ENCODE data around the gene NIN. TPM values are rescaled to one million over a fixed set of nuclear protein-coding genes. Genes with fewer than 3 reads are reported as not detected.
A peak's percentile ranks its signal among the peaks of the same experiment; 100 is the strongest.

NIN gene
- total RNA-seq, 1 experiment from 2014 or later: 37.1 TPM

GRCh38 chr14:50862036-50862570, 31.1 kb upstream of the NIN start:
- Histone ChIP-seq H3K36me3 (ENCODE audit: control insufficient read depth, insufficient read depth, low read length) (no peaks in the 10 kb centered on the region), H3K4me3 (ENCODE audit: low read depth in 2 of 2, low read length in 2 of 2) (no peak overlapping the region), H3K4me1 (ENCODE audit: control insufficient read depth, insufficient read depth, low read length) (no peaks in the 10 kb centered on the region; the same call in 1 of the 2 replicates), H3K9me3 (ENCODE audit: control insufficient read depth, insufficient read depth, low read depth, low read length) (no peaks in the 10 kb centered on the region), H3K27ac (ENCODE audit: low read length) (no peak overlapping the region), H3K27me3 (ENCODE audit: control insufficient read depth, insufficient read depth, low read length) (peaks cover 8% of the 10 kb centered on the region)
- no peak for TF ChIP-seq POLR2AphosphoS5 (IDR thresholded peaks at IDR 0.05; ENCODE audit: low read depth, low read length)
- no peak for TF ChIP-seq TCF7L2 (IDR thresholded peaks at IDR 0.05; ENCODE audit: low read depth, low read length)
- no peak for TF ChIP-seq SIN3A (IDR thresholded peaks at IDR 0.05; ENCODE audit: borderline replicate concordance, insufficient read depth, low read depth, low read length)
- TF ChIP-seq, protein P1, sequence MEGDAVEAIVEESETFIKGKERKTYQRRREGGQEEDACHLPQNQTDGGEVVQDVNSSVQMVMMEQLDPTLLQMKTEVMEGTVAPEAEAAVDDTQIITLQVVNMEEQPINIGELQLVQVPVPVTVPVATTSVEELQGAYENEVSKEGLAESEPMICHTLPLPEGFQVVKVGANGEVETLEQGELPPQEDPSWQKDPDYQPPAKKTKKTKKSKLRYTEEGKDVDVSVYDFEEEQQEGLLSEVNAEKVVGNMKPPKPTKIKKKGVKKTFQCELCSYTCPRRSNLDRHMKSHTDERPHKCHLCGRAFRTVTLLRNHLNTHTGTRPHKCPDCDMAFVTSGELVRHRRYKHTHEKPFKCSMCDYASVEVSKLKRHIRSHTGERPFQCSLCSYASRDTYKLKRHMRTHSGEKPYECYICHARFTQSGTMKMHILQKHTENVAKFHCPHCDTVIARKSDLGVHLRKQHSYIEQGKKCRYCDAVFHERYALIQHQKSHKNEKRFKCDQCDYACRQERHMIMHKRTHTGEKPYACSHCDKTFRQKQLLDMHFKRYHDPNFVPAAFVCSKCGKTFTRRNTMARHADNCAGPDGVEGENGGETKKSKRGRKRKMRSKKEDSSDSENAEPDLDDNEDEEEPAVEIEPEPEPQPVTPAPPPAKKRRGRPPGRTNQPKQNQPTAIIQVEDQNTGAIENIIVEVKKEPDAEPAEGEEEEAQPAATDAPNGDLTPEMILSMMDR (IDR thresholded peaks at IDR 0.05): no peak
- TF ChIP-seq REST (IDR thresholded peaks at IDR 0.05; ENCODE audit: insufficient read depth in 1 of 2, low read depth in 2 of 2, low read length in 1 of 2): no peak
- DNase-seq (ENCODE audit: low read depth, low spot score): no peak
- no peak for ATAC-seq
- no TSS peak for BruUV-seq (replicated peaks)
- intact Hi-C loops (cut with micrococcal nuclease; ENCODE audit: unreplicated experiment) (loop anchor here (10.0 kb wide), 1 partner anchor 257 kb away; no protein-coding TSS in a partner anchor), in situ Hi-C loops (cut with HindIII; ENCODE audit: low pct_unique_long_range_greater_than_20kb, low sequenced_read_pairs) (no loop called here)
- CTCF ChIA-PET: no interaction called here
- POLR2A ChIA-PET: no interaction called here

GRCh38 chr14:50860478-50861086, 29.6 kb upstream of the NIN start:
- no peaks in the 10 kb centered on the region for H3K36me3 ChIP-seq (ENCODE audit: control insufficient read depth, insufficient read depth, low read length)
- H3K9me3 ChIP-seq (ENCODE audit: control insufficient read depth, insufficient read depth, low read depth, low read length): no peaks in the 10 kb centered on the region
- POLR2A ChIA-PET: interaction anchor here (0.6 kb wide), 2 partner anchors 127 to 479 kb away, joined by 4 to 8 read pairs; no protein-coding TSS in a partner anchor
- BruUV-seq (replicated peaks): no TSS peak
- no peaks in the 10 kb centered on the region; the same call in 1 of the 2 replicates for H3K4me1 ChIP-seq (ENCODE audit: control insufficient read depth, insufficient read depth, low read length)
- peak; percentile 42 for DNase-seq (ENCODE audit: low read depth, low spot score)
- H3K4me3 ChIP-seq (ENCODE audit: low read depth in 2 of 2, low read length in 2 of 2): peak overlapping the region; percentile 47 to 75
- H3K27me3 ChIP-seq (ENCODE audit: control insufficient read depth, insufficient read depth, low read length): peaks cover 2% of the 10 kb centered on the region; the same call in 1 of the 2 replicates
- CTCF ChIA-PET: interaction anchor here (0.5 to 2.0 kb wide), 16 partner anchors 11 to 726 kb away, joined by 3 to 13 read pairs (median 4); partner anchors contain the start of gene ABHD12B
- peak; percentile 71; the same call in 1 of the 2 replicates for ATAC-seq
- intact Hi-C loops (cut with micrococcal nuclease; ENCODE audit: unreplicated experiment) (loop anchor here (10.0 kb wide), 1 partner anchor 256 kb away; no protein-coding TSS in a partner anchor), in situ Hi-C loops (cut with HindIII; ENCODE audit: low pct_unique_long_range_greater_than_20kb, low sequenced_read_pairs) (no loop called here)
- H3K27ac ChIP-seq (ENCODE audit: low read length): 0 out of 2 replicates have a peak overlapping the region, but pooled peaks have one; percentile 29
- TF ChIP-seq, protein P1 (IDR thresholded peaks at IDR 0.05): peak; percentile 84
- TF ChIP-seq SIN3A (IDR thresholded peaks at IDR 0.05; ENCODE audit: borderline replicate concordance, insufficient read depth, low read depth, low read length): no peak
- TF ChIP-seq REST (IDR thresholded peaks at IDR 0.05; ENCODE audit: insufficient read depth in 1 of 2, low read depth in 2 of 2, low read length in 1 of 2): no peak
- TF ChIP-seq TCF7L2 (IDR thresholded peaks at IDR 0.05; ENCODE audit: low read depth, low read length): no peak
